SK-MEL-5 (cell line): ENCODE results near the gene SLC6A18. TPM values are rescaled to one million over a fixed set of nuclear protein-coding genes. Genes with fewer than 3 reads are reported as not detected.
"Not testable (repeated sequence)": the region's sequence is repeated elsewhere in the genome, so short reads cannot be mapped to it uniquely, and the experiment has no call there.

Source experiments
- DNase-seq: peaks from one replicate; pipeline ENCODE4 v3.0.0-alpha.2; 2016; ENCODE audit warnings: low read depth, low spot score
- in situ Hi-C: cut with HindIII; loops from 2 replicates; pipeline ENCODE4 v1.10.0; 2016; ENCODE audit warnings: low sequenced_read_pairs, high pct_unique_total_duplicates, low pct_unique_long_range_greater_than_20kb
- total RNA-seq: library from RNA; depleted of rRNA; stranded (reverse); fragments of >200 nt; shearing (Covaris generic); gene quantifications from 2 replicates; pipeline ENCODE4 v1.2.3, GENCODE V29; 2014; rRNA removed

SLC6A18 gene
- total RNA-seq, 1 experiment from 2014 or later, result not detected

DNA sequence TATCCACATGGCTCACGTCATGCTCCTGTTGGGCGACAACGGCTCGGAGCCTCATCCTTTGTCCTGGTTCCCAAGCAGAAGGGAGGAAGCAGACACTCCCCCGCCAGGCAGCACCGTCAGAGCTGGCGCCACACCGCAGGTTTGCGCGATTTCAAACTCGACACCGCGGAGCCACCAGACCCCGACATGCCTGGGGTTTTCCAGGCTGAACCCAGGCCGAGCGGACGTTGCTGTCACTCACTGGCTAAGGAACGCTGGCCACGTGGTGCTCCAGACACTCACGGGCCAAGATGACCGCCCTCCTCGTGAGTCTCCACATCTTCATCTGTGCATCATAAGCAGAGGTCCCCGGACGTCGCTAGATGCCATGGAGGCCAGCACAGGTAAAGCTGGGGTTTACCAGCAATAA lies 60.7 kb downstream of the SLC6A18 start:
- in situ Hi-C loops, result no loop called here
- DNase-seq, result no peak

DNA sequence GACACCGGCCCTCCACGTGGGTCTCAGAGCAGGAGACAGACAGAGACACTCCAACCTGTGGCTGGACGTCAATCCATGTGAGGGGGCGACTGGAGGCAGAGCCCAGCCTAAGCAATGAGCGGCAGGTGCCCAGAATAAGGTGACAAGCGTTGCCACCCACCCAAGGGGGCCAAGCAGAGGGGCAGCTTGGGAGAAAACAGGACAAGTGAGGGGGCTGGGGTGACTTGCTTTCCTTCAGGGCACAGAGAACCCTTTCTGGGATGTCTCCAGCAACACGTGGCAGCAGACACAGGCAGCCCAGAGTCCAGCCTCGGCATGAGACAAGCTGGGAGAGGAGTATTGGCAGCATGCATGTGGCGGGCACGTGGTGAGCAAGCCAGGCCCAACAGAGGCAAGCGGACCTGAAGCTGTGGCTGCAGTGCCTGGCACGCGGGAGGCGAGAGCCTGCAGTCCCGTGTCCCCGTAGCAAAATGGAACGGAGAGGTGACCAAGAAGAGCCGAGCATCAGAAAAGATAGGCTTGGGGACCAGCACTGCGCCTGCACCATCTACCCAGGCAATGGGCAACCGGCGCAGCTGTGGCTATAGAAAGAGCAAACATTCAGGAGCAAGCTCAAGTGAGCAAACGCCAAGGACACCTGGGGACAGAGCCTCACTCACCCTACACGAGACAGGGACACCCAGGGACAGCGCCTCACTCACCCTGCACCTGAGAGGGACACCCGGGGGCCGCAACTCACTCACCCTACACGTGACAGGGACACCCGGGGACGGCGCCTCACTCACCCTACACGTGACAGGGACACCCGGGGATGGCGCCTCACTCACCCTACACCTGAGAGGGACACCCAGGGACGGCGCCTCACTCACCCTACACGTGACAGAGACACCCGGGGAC lies 63.5 kb downstream of the SLC6A18 start:
- in situ Hi-C loops, result no loop called here
- DNase-seq, result no peak

- DNase-seq, in situ Hi-C loops: not testable (repeated sequence)
Observed at GRCh38 chr5:1289559-1289958, 64.4 kb downstream of the SLC6A18 start.

DNA sequence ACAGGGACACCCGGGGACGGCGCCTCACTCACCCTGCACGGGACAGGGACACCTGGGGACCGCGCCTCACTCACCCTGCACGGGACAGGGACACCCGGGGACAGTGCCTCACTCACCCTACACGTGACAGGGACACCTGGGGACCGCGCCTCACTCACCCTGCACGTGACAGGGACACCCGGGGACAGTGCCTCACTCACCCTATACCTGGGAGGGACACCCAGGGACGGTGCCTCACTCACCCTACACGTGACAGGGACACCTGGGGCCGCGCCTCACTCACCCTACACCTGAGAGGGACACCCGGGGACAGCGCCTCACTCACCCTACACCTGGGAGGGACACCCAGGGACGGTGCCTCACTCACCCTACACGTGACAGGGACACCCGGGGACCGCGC lies 65.8 kb downstream of the SLC6A18 start:
- DNase-seq, in situ Hi-C loops: not testable (repeated sequence)

DNA sequence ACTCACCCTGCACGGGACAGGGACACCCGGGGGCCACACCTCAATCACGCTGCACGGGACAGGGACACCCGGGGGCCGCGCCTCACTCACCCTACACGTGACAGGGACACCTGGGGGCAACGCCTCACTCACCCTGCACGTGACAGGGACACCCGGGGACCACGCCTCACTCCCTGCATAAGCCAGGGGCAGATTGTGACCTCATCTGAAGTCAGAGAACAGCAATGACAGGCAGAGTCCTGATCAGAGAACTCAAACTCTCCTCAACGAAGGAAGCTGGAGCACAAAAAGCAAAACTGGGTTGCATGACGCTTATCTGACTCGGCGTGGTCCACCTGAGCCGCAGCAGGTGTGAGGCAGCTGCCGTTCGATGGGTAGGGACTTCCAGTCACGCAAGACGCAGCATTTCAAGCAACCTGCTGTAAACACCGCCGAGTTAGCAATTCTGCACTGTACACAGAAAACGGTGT lies 66.5 kb downstream of the SLC6A18 start:
- no peak for DNase-seq
- in situ Hi-C loops, result no loop called here

- in situ Hi-C loops, result no loop called here
Observed at GRCh38 chr5:1292139-1292538, 67.0 kb downstream of the SLC6A18 start.

DNA sequence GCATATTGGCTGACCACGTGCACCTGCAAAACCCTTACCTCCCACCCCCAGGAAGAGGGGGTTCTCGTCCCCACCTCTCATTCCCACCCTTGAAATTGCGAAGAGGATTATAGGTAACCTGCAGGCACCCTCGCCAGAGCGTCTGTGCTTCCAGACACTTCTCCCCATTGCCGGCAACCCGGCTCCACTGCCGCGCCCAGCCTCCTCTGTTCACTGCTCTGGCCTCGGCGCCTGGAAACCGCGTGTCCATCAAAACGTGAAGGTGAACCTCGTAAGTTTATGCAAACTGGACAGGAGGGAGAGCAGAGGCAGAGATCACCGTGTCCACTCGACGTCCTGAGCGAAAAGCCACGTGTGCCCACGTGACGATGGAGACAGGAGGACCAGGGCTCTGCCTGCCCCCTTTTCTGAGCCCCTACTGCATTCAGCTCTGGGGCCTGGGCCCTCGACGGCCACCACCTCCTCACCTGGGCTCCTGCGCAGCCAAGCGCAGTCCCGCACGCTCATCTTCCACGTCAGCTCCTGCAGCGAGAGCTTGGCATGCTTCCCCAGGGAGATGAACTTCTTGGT lies 67.8 kb downstream of the SLC6A18 start:
- DNase-seq, result no peak
- in situ Hi-C loops, result no loop called here

More at GRCh38 chr5:1292139-1292538, 67.0 kb downstream of the SLC6A18 start:
- DNase-seq, result no peak

DNA sequence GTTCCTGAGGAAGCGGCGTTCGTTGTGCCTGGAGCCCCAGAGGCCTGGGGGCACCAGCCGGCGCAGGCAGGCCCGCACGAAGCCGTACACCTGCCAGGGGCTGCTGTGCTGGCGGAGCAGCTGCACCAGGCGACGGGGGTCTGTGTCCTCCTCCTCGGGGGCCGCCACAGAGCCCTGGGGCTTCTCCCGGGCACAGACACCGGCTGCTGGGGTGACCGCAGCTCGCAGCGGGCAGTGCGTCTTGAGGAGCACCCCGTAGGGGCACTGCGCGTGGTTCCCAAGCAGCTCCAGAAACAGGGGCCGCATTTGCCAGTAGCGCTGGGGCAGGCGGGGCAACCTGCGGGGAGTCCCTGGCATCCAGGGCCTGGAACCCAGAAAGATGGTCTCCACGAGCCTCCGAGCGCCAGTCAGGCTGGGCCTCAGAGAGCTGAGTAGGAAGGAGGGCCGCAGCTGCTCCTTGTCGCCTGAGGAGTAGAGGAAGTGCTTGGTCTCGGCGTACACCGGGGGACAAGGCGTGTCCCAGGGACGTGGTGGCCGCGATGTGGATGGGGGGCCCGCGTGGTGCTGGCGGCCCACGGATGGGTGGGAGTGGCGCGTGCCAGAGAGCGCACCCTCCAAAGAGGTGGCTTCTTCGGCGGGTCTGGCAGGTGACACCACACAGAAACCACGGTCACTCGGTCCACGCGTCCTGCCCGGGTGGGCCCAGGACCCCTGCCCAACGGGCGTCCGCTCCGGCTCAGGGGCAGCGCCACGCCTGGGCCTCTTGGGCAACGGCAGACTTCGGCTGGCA lies 68.4 kb downstream of the SLC6A18 start:
- in situ Hi-C loops, result no loop called here
- DNase-seq, result no peak

GRCh38 chr5:1294206-1294834 lies 69.1 kb downstream of the SLC6A18 start:
- DNase-seq, result no peak
- in situ Hi-C loops, result no loop called here

DNA sequence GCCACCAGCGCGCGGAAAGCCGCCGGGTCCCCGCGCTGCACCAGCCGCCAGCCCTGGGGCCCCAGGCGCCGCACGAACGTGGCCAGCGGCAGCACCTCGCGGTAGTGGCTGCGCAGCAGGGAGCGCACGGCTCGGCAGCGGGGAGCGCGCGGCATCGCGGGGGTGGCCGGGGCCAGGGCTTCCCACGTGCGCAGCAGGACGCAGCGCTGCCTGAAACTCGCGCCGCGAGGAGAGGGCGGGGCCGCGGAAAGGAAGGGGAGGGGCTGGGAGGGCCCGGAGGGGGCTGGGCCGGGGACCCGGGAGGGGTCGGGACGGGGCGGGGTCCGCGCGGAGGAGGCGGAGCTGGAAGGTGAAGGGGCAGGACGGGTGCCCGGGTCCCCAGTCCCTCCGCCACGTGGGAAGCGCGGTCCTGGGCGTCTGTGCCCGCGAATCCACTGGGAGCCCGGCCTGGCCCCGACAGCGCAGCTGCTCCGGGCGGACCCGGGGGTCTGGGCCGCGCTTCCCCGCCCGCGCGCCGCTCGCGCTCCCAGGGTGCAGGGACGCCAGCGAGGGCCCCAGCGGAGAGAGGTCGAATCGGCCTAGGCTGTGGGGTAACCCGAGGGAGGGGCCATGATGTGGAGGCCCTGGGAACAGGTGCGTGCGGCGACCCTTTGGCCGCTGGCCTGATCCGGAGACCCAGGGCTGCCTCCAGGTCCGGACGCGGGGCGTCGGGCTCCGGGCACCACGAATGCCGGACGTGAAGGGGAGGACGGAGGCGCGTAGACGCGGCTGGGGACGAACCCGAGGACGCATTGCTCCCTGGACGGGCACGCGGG lies 69.9 kb downstream of the SLC6A18 start, which contains the start of gene TERT:
TERT (minus strand) TSS at position 234 of the 815 bp plus-strand sequence; CDS start at position 155, 79 bp downstream.
- in situ Hi-C loops, result no loop called here
- DNase-seq, result peak; percentile 47

GRCh38 chr5:1295650-1296037 lies 70.5 kb downstream of the SLC6A18 start:
- in situ Hi-C loops, result no loop called here
- DNase-seq, result no peak

Other genes starting within 250 kb of the SLC6A18 start
- 1.9 and 3.0 TPM in 2 replicates for gene NKD2, start 216.6 kb upstream of the SLC6A18 start, total RNA-seq
- gene SLC12A7, start 113.3 kb upstream of the SLC6A18 start, total RNA-seq, result 11.6 and 12.1 TPM in 2 replicates
- not detected in 2 replicates for gene SLC6A19, start 23.8 kb upstream of the SLC6A18 start, total RNA-seq
- gene TERT, start 69.7 kb downstream of the SLC6A18 start, total RNA-seq, result 0.35 and 0.42 TPM in 2 replicates
- 587 and 632 TPM in 2 replicates for gene CLPTM1L, start 119.7 kb downstream of the SLC6A18 start, total RNA-seq
- not detected in 2 replicates for gene SLC6A3, start 220.1 kb downstream of the SLC6A18 start, total RNA-seq